ENCODE results near the gene FUT8. TPM values are rescaled to one million over a fixed set of nuclear protein-coding genes. Genes with fewer than 3 reads are reported as not detected.
A peak's percentile ranks its signal among the peaks of the same experiment; 100 is the strongest.

Gene FUT8
- total RNA-seq, 1 experiment from 2014 or later = 11.8 TPM

DNA sequence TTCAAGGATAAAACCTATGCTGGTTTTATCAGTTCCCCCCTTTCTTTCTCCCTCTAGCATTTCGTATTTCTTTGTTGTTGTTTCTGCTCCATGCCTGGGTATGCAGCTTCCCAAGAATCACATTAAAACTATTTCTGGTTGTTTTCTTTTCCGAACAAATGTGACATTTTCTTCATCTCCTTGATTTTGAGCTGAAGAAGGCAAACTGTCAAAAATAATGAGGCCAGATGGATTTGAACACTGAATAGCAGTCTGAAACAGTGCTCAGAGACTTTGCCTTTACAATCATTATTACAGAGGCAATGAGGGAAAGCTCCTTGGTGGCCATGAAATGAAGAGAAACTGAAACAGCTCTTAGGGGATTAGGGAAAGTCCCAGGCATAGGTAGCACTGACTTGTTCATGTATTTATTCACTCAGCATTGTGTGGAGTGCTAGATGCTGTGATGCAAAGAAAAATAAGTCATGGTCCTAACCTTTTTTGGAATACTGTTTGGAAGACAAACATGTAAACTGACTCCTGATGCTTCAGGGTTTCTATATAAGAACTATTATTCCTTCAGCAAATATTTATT is 319.5 kb downstream of the FUT8 start:
- Mint-ChIP-seq H3K36me3 (ENCODE audit: insufficient read depth, unreplicated experiment) (peaks cover 6% of the 10 kb centered on the region), H3K27ac (ENCODE audit: low read depth, unreplicated experiment) (no peak overlapping the region), H3K27me3 (ENCODE audit: insufficient read depth, unreplicated experiment) (no peaks in the 10 kb centered on the region), H3K9me3 (ENCODE audit: unreplicated experiment) (peaks cover 10% of the 10 kb centered on the region), H3K4me1 (ENCODE audit: insufficient read depth, unreplicated experiment) (no peaks in the 10 kb centered on the region), H3K4me3 (ENCODE audit: unreplicated experiment) (no peak overlapping the region)
- no peak for TF ChIP-seq CTCF (IDR thresholded peaks at IDR 0.05; ENCODE audit: unreplicated experiment)
- no peak for DNase-seq (ENCODE audit: unreplicated experiment)
- no TSS peak for BruUV-seq (replicated peaks)
- CTCF ChIA-PET = interaction anchor here (0.6 to 1.1 kb wide), 4 partner anchors 16 to 234 kb away, joined by 3 read pairs; no protein-coding TSS in a partner anchor
- POLR2A ChIA-PET = no interaction called here
- intact Hi-C loops (cut with micrococcal nuclease) = no loop called here

- no peak for DNase-seq (ENCODE audit: unreplicated experiment)
- no peaks in the 10 kb centered on the region for H3K36me3 Mint-ChIP-seq (ENCODE audit: insufficient read depth, unreplicated experiment)
- intact Hi-C loops (cut with micrococcal nuclease) = no loop called here
- H3K27ac Mint-ChIP-seq (ENCODE audit: low read depth, unreplicated experiment) = no peak overlapping the region
- no peak overlapping the region for H3K4me3 Mint-ChIP-seq (ENCODE audit: unreplicated experiment)
- H3K27me3 Mint-ChIP-seq (ENCODE audit: insufficient read depth, unreplicated experiment) = no peaks in the 10 kb centered on the region
- no peak for TF ChIP-seq CTCF (IDR thresholded peaks at IDR 0.05; ENCODE audit: unreplicated experiment)
- POLR2A ChIA-PET = no interaction called here
- CTCF ChIA-PET = interaction anchor here (0.8 kb wide), 1 partner anchor 620 kb away, joined by 3 read pairs; no protein-coding TSS in a partner anchor
- no TSS peak for BruUV-seq (replicated peaks)
- H3K4me1 Mint-ChIP-seq (ENCODE audit: insufficient read depth, unreplicated experiment) = no peaks in the 10 kb centered on the region
- no peaks in the 10 kb centered on the region for H3K9me3 Mint-ChIP-seq (ENCODE audit: unreplicated experiment)
Observed at GRCh38 chr14:65738339-65738738, 325.8 kb downstream of the FUT8 start.

DNA sequence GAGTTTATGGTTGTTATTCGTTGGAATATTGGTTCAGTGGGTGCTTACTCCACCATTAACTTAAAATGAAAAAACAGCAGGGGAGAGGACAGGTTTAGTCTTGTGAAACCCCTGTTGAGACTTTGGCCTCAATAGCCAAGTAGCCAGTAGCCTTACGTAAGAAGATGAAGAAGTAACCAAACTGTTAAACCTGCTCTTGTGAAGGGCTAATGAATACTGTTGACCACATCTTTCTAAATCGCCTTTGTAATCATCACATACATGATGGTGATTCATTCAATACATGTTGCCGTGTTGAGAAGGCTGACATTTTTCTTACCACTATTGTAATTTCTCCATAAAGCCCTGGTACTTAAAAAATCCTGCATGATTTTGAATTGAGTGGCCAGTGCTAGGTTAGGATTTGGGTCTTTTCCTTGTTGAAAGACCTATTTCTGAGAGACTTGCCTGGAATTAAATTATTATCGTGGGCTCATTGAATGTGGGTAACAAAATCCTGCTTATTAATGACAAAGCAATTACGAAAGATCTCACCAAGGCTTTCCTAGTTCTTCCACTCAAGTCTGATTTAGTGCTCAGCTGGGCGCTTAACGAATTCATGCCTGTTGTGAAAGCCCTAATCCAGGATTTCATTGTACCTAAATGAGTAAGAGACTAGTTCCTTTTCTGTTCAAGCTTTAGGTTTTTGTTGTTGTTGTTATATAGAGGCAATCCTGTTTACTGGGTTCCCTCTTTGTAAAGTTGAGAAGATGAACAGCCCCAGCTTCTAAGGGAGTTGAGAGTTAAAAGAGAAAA is 333.1 kb downstream of the FUT8 start:
- Mint-ChIP-seq H3K9me3 (ENCODE audit: unreplicated experiment) (no peaks in the 10 kb centered on the region), H3K27me3 (ENCODE audit: insufficient read depth, unreplicated experiment) (no peaks in the 10 kb centered on the region), H3K27ac (ENCODE audit: low read depth, unreplicated experiment) (no peak overlapping the region), H3K4me1 (ENCODE audit: insufficient read depth, unreplicated experiment) (no peaks in the 10 kb centered on the region), H3K4me3 (ENCODE audit: unreplicated experiment) (no peak overlapping the region), H3K36me3 (ENCODE audit: insufficient read depth, unreplicated experiment) (no peaks in the 10 kb centered on the region)
- no TSS peak for BruUV-seq (replicated peaks)
- ChIA-PET POLR2A (no interaction called here), CTCF (interaction anchor here (0.7 kb wide), 1 partner anchor 34 kb away, joined by 3 read pairs; no protein-coding TSS in a partner anchor)
- no peak for TF ChIP-seq CTCF (IDR thresholded peaks at IDR 0.05; ENCODE audit: unreplicated experiment)
- peak; percentile 8 for DNase-seq (ENCODE audit: unreplicated experiment)
- intact Hi-C loops (cut with micrococcal nuclease) = no loop called here

- Mint-ChIP-seq H3K36me3 (ENCODE audit: insufficient read depth, unreplicated experiment) (no peaks in the 10 kb centered on the region), H3K4me3 (ENCODE audit: unreplicated experiment) (no peak overlapping the region), H3K27ac (ENCODE audit: low read depth, unreplicated experiment) (no peak overlapping the region), H3K4me1 (ENCODE audit: insufficient read depth, unreplicated experiment) (no peaks in the 10 kb centered on the region), H3K27me3 (ENCODE audit: insufficient read depth, unreplicated experiment) (no peaks in the 10 kb centered on the region), H3K9me3 (ENCODE audit: unreplicated experiment) (no peaks in the 10 kb centered on the region)
- ChIA-PET POLR2A (no interaction called here), CTCF (interaction anchor here (0.6 to 0.7 kb wide), 2 partner anchors 35 to 204 kb away, joined by 3 read pairs; no protein-coding TSS in a partner anchor)
- no peak for TF ChIP-seq CTCF (IDR thresholded peaks at IDR 0.05; ENCODE audit: unreplicated experiment)
- intact Hi-C loops (cut with micrococcal nuclease) = no loop called here
- BruUV-seq (replicated peaks) = no TSS peak
- no peak for DNase-seq (ENCODE audit: unreplicated experiment)
Observed at GRCh38 chr14:65748796-65749195, 336.3 kb downstream of the FUT8 start.

Data from MCF 10A (cell line).